Measurements from ENCODE around the gene P2RX3. TPM values are rescaled to one million over a fixed set of nuclear protein-coding genes. Genes with fewer than 3 reads are reported as not detected.

The P2RX3 gene
- total and polyA plus RNA-seq, 2 of the 8 experiments (the other 6 are each of a cell fraction or from before 2014, with no cell fraction given), result 0.45 to 0.47 TPM

DNA sequence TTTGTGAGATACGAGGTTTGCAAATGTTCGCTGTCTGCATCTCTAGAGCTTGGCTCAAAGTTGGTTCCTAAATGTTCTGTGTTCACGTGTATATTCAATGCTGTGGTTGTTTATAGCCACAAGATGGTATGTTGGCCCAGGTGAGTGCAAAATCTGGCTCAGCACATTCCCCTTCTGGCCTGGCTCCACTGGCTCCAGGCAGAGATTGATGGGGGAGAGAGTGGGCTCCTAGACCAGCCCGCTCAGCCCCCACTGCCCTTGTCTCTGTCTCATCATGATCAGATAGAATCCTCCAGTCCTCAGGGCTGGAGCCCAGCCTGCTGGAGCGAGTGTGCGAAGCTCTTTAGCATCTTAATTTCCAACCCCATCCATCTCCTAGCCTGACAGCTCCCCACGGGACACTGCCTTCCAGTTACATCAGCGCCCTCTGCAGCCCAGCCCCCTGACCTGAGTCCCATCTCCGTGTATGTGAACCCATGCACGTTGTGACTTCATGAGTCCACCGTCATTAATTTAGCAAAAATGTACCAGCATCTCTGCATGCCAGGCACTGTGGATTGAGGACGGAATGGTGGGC is 2.0 kb downstream of the P2RX3 start:
- Histone ChIP-seq H3K27me3 (replicated peaks in 1 of 4; ENCODE audit: control insufficient read depth in 3 of 4, extremely low read depth in 1 of 4, insufficient read depth in 3 of 4, low read length in 3 of 4) (peaks cover 0 to 9% (median 4%) of the 10 kb centered on the region in 4 experiments; a peak in 4 of 7 replicates), H2BK15ac (ENCODE audit: low read length) (peak overlapping the region; percentile 32; the same call in 1 of the 2 replicates), H2BK120ac (replicated peaks; ENCODE audit: low read depth, low read length) (no peak overlapping the region), H2BK12ac (ENCODE audit: low read depth, low read length) (peak overlapping the region; percentile 10; the same call in 1 of the 2 replicates), H3K36me3 (ENCODE audit: control insufficient read depth in 2 of 4, insufficient read depth in 4 of 4, low read length in 3 of 4) (no peaks in the 10 kb centered on the region), H3K4me1 (replicated peaks in 1 of 4; ENCODE audit: control insufficient read depth in 3 of 4, insufficient read depth in 4 of 4, low read length in 3 of 4) (peaks cover 4 to 14% (median 8%) of the 10 kb centered on the region in 4 experiments; a peak in 6 of 7 replicates), H3K23me2 (ENCODE audit: low read depth, low read length) (peaks cover 1% of the 10 kb centered on the region), H2BK20ac (ENCODE audit: low read length) (no peak overlapping the region), H3K79me2 (ENCODE audit: control insufficient read depth in 1 of 2, insufficient read depth in 2 of 2, low read length in 2 of 2) (peaks cover 0 to 2% of the 10 kb centered on the region in 2 experiments; a peak in 2 of 4 replicates), H4K91ac (replicated peaks; ENCODE audit: insufficient read length, low read length) (no peak overlapping the region), H3K9ac (replicated peaks in 1 of 4; ENCODE audit: extremely low read depth in 1 of 4, low read depth in 3 of 4, low read length in 3 of 4) (no peak overlapping the region), H3K79me1 (ENCODE audit: low read depth, low read length) (peaks cover 2% of the 10 kb centered on the region), H2BK5ac (ENCODE audit: low read depth, low read length) (no peak overlapping the region), H4K8ac (ENCODE audit: extremely low read depth, insufficient read depth, low read length) (no peak overlapping the region), H4K5ac (ENCODE audit: insufficient read length, low read depth, low read length) (no peak overlapping the region), H4K20me1 (replicated peaks in 1 of 2; ENCODE audit: control insufficient read depth in 1 of 2, insufficient read depth in 2 of 2, low read length in 2 of 2) (no peaks in the 10 kb centered on the region), H3K4ac (replicated peaks; ENCODE audit: insufficient read length, low read depth, low read length) (no peak overlapping the region), H3K4me2 (ENCODE audit: insufficient read depth in 1 of 2, low read depth in 2 of 2, low read length in 2 of 2) (no peak overlapping the region; a peak in 1 of 4 replicates), H3K9me3 (ENCODE audit: insufficient read depth in 2 of 2, low read depth in 1 of 2, low read length in 1 of 2) (no peaks in the 10 kb centered on the region), H3K23ac (ENCODE audit: insufficient read length) (no peak overlapping the region), H2AK5ac (ENCODE audit: low read depth, low read length) (no peak overlapping the region), H3K14ac (ENCODE audit: insufficient read length) (no peak overlapping the region), H3K27ac (ENCODE audit: low read depth, low read length) (no peak overlapping the region), H3K4me3 (ENCODE audit: extremely low read depth in 1 of 4, insufficient read depth in 2 of 4, low read depth in 3 of 4, low read length in 4 of 4) (no peak overlapping the region), H2AFZ (ENCODE audit: low read length) (0 out of 2 replicates have a peak overlapping the region, but pooled peaks have one; percentile 59), H3K18ac (ENCODE audit: extremely low read depth, low read length) (no peak overlapping the region; the same call in 1 of the 2 replicates), H3K56ac (replicated peaks; ENCODE audit: insufficient read length, low read depth, low read length) (no peak overlapping the region)
- DNase-seq (ENCODE audit: low read depth in 1 of 2, low spot score in 2 of 2), result no peak
- ChIA-PET POLR2A (ENCODE audit: partially characterized antibody) (interaction anchor here (1.3 to 45.7 kb wide), 2 partner anchors 33 to 299 kb away, joined by 4 to 1279 read pairs; partner anchors contain the start of gene TNKS1BP1), CTCF (ENCODE audit: partially characterized antibody) (interaction anchor here (0.7 to 4.4 kb wide), 18 partner anchors 9 to 207 kb away, joined by 3 to 20 read pairs (median 4); partner anchors contain the start of gene TNKS1BP1)
- 26% methylated on average over 11 of the region's 12 CpGs; no CpG with 5 or more reads in 1 of the 2 experiments for WGBS, 2 experiments (ENCODE audit: extremely low coverage in 1 of 2, insufficient coverage in 1 of 2, insufficient read length in 1 of 2, insufficient replicate concordance in 2 of 2, low coverage in 1 of 2, low lambda C conversion rate in 2 of 2, missing lambda C conversion rate in 1 of 2)
- FAIRE-seq, result peak; percentile 58
- TF ChIP-seq SIN3A (conservative IDR thresholded peaks at IDR 0.05 in 1 of 2, IDR thresholded peaks at IDR 0.05 in 1 of 2; ENCODE audit: low read depth in 1 of 2, low read length in 2 of 2) (peak; percentile 59 to 64; a peak in 2 of 4 replicates), TAF7 (optimal IDR thresholded peaks at IDR 0.05; ENCODE audit: borderline replicate concordance, low read depth, low read length) (no peak), JUN (IDR thresholded peaks at IDR 0.05; ENCODE audit: low read depth, low read length) (no peak), RAD21 (IDR thresholded peaks at IDR 0.05 in 1 of 2, conservative IDR thresholded peaks at IDR 0.05 in 1 of 2; ENCODE audit: low read depth in 2 of 2, low read length in 2 of 2) (peak; percentile 30 to 55), MAFK (IDR thresholded peaks at IDR 0.05; ENCODE audit: low read depth, low read length) (no peak), YY1 (IDR thresholded peaks at IDR 0.05; ENCODE audit: low read depth, low read length) (no peak)
- TF ChIP-seq, protein P1, sequence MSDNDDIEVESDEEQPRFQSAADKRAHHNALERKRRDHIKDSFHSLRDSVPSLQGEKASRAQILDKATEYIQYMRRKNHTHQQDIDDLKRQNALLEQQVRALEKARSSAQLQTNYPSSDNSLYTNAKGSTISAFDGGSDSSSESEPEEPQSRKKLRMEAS (IDR thresholded peaks at IDR 0.05), result peak; percentile 59; the same call in 1 of the 2 replicates
- TF ChIP-seq, protein P2, sequence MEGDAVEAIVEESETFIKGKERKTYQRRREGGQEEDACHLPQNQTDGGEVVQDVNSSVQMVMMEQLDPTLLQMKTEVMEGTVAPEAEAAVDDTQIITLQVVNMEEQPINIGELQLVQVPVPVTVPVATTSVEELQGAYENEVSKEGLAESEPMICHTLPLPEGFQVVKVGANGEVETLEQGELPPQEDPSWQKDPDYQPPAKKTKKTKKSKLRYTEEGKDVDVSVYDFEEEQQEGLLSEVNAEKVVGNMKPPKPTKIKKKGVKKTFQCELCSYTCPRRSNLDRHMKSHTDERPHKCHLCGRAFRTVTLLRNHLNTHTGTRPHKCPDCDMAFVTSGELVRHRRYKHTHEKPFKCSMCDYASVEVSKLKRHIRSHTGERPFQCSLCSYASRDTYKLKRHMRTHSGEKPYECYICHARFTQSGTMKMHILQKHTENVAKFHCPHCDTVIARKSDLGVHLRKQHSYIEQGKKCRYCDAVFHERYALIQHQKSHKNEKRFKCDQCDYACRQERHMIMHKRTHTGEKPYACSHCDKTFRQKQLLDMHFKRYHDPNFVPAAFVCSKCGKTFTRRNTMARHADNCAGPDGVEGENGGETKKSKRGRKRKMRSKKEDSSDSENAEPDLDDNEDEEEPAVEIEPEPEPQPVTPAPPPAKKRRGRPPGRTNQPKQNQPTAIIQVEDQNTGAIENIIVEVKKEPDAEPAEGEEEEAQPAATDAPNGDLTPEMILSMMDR (IDR thresholded peaks at IDR 0.05; ENCODE audit: control extremely low read depth in 1 of 3, insufficient read depth in 1 of 3, low read depth in 1 of 3, low read length in 3 of 3), result peak; percentile 39 to 68 (median 64)

All from H1 (cell line).